Gastroesophageal sphincter (tissue), 3 donors: ENCODE data around the gene CRIM1.

Experiments
- POLR2A ChIP-seq, 2 donors: fragments of 450-650 bp; IDR thresholded peaks; one replicate each; pipeline ENCODE4 v1.6.1; 2017; ENCODE audit warnings: antibody characterized with exemption in 2 of 2, mild to moderate bottlenecking in 2 of 2, moderate library complexity in 1 of 2
- TF ChIP-seq, protein P1 (sequence below), 4 experiments: fragments of 200-600 bp in 2 of 4; fragments of 450-650 bp in 2 of 4; sonication (generic) in 1 of 4; IDR thresholded peaks; one replicate each; pipeline ENCODE4 v1.5.1; 2017 to 2019; ENCODE audit warnings: antibody characterized with exemption in 4 of 4, mild to moderate bottlenecking in 2 of 4, moderate library complexity in 2 of 4

- TF ChIP-seq, protein P1, sequence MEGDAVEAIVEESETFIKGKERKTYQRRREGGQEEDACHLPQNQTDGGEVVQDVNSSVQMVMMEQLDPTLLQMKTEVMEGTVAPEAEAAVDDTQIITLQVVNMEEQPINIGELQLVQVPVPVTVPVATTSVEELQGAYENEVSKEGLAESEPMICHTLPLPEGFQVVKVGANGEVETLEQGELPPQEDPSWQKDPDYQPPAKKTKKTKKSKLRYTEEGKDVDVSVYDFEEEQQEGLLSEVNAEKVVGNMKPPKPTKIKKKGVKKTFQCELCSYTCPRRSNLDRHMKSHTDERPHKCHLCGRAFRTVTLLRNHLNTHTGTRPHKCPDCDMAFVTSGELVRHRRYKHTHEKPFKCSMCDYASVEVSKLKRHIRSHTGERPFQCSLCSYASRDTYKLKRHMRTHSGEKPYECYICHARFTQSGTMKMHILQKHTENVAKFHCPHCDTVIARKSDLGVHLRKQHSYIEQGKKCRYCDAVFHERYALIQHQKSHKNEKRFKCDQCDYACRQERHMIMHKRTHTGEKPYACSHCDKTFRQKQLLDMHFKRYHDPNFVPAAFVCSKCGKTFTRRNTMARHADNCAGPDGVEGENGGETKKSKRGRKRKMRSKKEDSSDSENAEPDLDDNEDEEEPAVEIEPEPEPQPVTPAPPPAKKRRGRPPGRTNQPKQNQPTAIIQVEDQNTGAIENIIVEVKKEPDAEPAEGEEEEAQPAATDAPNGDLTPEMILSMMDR (IDR thresholded peaks at IDR 0.05): peak in 2 of 4 experiments; percentile 8 to 52
- no peak for TF ChIP-seq POLR2A (IDR thresholded peaks at IDR 0.05)
Observed at GRCh38 chr2:36322108-36322507, 33.5 kb upstream of the CRIM1 start.
